ENCODE measurements around the gene HIPK1. TPM values are rescaled to one million over a fixed set of nuclear protein-coding genes. Genes with fewer than 3 reads are reported as not detected.

HIPK1 gene
- total RNA-seq, 1 experiment from 2014 or later = 52.2 TPM

GRCh38 chr1:113998361-113998760, 69.2 kb downstream of the HIPK1 start (continued):
- no peak for TF ChIP-seq CTCF (IDR thresholded peaks at IDR 0.05)

GRCh38 chr1:113999233-113999632, 70.1 kb downstream of the HIPK1 start:
- no peak for TF ChIP-seq ZNF423 (CRISPR knock-in tag; IDR thresholded peaks at IDR 0.05)
- TF ChIP-seq MLX (CRISPR knock-in tag; IDR thresholded peaks at IDR 0.05) = no peak
- TF ChIP-seq IRF2 (CRISPR knock-in tag; IDR thresholded peaks at IDR 0.05; ENCODE audit: borderline replicate concordance, low read depth) = no peak
- no peak for TF ChIP-seq AR (CRISPR knock-in tag; IDR thresholded peaks at IDR 0.05)
- TF ChIP-seq HMGA2 (CRISPR knock-in tag; IDR thresholded peaks at IDR 0.05) = no peak
- TF ChIP-seq NFATC4 (CRISPR knock-in tag; IDR thresholded peaks at IDR 0.05) = no peak
- TF ChIP-seq JAZF1 (CRISPR knock-in tag; IDR thresholded peaks at IDR 0.05) = no peak
- no peak for TF ChIP-seq GRHL2 (CRISPR knock-in tag; IDR thresholded peaks at IDR 0.05; ENCODE audit: insufficient replicate concordance, severe bottlenecking)
- no peak for TF ChIP-seq ZNF532 (CRISPR knock-in tag; IDR thresholded peaks at IDR 0.05; ENCODE audit: borderline replicate concordance)
- no peak for TF ChIP-seq ZNF281 (CRISPR knock-in tag; IDR thresholded peaks at IDR 0.05)
- no peak for TF ChIP-seq ERG (CRISPR knock-in tag; IDR thresholded peaks at IDR 0.05)
- TF ChIP-seq GTF2I (CRISPR knock-in tag; conservative IDR thresholded peaks at IDR 0.05) = no peak
- no peak for TF ChIP-seq JUN (CRISPR knock-in tag; IDR thresholded peaks at IDR 0.05)
- TF ChIP-seq SOX15 (CRISPR knock-in tag; IDR thresholded peaks at IDR 0.05) = no peak
- no peak for TF ChIP-seq RELA (CRISPR knock-in tag; IDR thresholded peaks at IDR 0.05; ENCODE audit: borderline replicate concordance)
- H3K4me1 Mint-ChIP-seq = peaks cover 49% of the 10 kb centered on the region
- ATAC-seq (no peak), DNase-seq (ENCODE audit: low spot score) (no peak)
- ChIA-PET CTCF (no interaction called here), POLR2A (no interaction called here)
- H3K4me3 Mint-ChIP-seq = no peak overlapping the region
- peaks cover 25% of the 10 kb centered on the region for H3K36me3 Mint-ChIP-seq
- H3K27ac Mint-ChIP-seq = no peak overlapping the region
- H3K27me3 Mint-ChIP-seq (ENCODE audit: low read depth) = peaks cover 14% of the 10 kb centered on the region
- H3K9me3 Mint-ChIP-seq = peaks cover 30% of the 10 kb centered on the region

Measured in WTC11 (cell line).